Renal cortical epithelial cell (primary cell): Measurements from ENCODE around the gene ZDHHC5. TPM values are rescaled to one million over a fixed set of nuclear protein-coding genes. Genes with fewer than 3 reads are reported as not detected.

Experiments used
- DNase-seq: peaks from one replicate; pipeline ENCODE4 v3.0.0-alpha.2; 2011; ENCODE audit warnings: low read depth
- total RNA-seq: library from RNA; depleted of rRNA; stranded (reverse); fragments of >200 nt; gene quantifications from 2 replicates; pipeline ENCODE4 v1.2.3, GENCODE V29; 2014

The ZDHHC5 gene
- total RNA-seq, 1 donor from 2014 or later, result 79.9 TPM

- DNase-seq, result no peak
These were observed 61.6 kb downstream of the ZDHHC5 start for GRCh38 chr11:57729479-57729878.

GRCh38 chr11:57732661-57733060 lies 64.7 kb downstream of the ZDHHC5 start:
- DNase-seq, result no peak

- DNase-seq, result no peak
These were observed 67.8 kb downstream of the ZDHHC5 start for GRCh38 chr11:57735619-57736298.

DNA sequence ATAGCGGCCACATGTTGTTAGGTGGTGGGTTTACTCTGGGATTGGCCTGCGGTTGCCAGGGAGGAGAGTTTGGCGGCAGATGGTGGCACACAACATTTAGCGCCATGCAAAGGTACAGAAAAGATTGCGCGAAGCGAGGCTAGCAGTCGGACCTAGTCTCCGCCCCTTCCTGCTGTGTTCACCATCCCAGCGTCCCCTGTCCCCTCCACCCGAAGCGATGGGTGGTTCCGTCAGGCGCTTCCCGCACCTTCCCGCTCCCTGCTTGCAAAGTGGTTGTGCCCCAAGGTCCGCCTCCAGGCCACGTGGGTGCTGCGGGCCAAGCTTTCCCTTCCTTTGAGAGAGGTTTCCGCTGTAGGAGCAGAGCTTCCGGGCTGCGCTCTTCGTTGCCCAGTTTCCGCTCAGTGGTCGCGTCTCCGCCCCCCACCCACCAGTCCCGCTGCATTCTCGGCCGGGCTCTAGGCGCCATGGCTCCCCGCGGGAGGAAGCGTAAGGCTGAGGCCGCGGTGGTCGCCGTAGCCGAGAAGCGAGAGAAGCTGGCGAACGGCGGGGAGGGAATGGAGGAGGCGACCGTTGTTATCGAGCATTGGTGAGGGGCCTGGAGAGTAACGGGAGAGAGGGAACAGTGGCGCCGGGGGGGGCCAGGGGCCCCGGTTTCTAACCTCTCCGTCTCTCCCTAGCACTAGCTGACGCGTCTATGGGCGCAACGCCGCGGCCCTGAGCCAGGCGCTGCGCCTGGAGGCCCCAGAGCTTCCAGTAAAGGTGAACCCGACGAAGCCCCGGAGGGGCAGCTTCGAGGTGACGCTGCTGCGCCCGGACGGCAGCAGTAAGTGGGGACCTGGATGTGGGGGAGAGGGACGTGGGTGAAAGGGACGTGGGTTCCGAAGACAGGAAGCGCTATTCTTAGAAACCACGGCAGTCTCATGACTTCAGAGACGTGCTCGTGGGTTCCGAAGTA lies 73.5 kb downstream of the ZDHHC5 start, which contains the start of gene SELENOH:
SELENOH (plus strand) TSS at position 360 of the 955 bp plus-strand sequence; CDS start at position 465, 105 bp downstream.
- DNase-seq, result peak; percentile 90

DNA sequence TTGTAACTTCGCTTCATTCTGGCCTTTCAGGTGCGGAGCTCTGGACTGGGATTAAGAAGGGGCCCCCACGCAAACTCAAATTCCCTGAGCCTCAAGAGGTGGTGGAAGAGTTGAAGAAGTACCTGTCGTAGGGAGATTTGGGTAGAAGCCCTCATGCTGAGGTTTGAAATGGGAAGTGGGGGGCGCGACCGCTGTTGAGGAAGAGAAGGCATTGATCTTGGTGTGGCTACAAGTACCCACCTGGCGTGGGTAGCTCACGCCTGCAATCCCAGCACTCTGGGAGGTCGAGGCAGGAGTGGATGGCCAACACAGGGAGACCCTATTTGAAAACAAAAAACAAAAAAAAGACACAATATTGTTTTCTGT lies 74.2 kb downstream of the ZDHHC5 start:
- no peak for DNase-seq

DNA sequence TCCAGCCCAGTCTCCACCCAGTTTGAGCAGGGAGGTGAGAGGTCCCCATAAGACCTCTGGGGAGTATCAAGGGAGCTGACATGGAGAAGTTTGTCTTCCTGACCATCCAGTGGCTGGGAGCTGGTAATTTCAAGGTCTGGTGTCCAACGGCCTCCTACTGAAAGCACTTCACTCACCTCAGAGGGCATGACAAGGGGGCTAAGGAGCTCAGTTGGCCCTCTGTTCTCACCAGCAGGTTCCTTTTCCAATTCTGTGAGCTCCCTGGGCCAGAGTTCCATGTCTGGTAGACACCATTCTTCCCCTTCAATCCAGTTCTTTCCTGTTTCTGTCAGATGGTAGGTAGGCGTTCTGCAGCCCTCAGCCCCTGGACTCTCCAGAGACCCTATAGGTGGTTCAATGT lies 76.4 kb downstream of the ZDHHC5 start:
- no peak for DNase-seq

DNA sequence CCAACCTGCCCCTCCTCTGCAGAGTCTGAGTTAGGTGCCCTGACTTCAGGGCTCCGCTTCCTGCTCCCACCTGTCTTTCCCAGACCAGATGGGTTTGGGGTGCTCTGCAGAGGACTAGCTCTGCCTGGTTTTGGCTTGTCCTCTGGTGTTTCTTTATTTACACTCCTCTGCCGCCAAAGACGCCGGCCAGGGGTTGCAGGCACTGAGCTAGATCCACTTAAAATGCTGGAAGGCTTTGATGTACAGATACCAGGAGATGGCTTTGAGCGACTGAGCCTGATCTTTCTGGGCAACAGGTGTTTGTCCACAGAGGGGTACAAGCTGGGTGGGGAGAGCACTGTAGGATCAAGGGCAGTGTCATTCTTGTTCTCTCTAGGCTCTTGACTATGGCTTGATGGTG lies 77.3 kb downstream of the ZDHHC5 start:
- DNase-seq, result no peak

- DNase-seq, result no peak
These were observed 79.0 kb downstream of the ZDHHC5 start for GRCh38 chr11:57746920-57747319.

Other genes with a start within 250 kb of the ZDHHC5 start
- gene SLC43A3, start 241.0 kb upstream of the ZDHHC5 start, total RNA-seq, result 46.4 and 47.9 TPM in 2 replicates
- gene RTN4RL2, start 207.6 kb upstream of the ZDHHC5 start, total RNA-seq, result 0.05 TPM in 1 of 2 replicates, not detected in the other
- gene SLC43A1, start 152.4 kb upstream of the ZDHHC5 start, total RNA-seq, result 1.2 TPM in 2 replicates
- 16.6 and 59.0 TPM in 2 replicates for gene TIMM10, start 137.4 kb upstream of the ZDHHC5 start, total RNA-seq
- gene SMTNL1, start 130.5 kb upstream of the ZDHHC5 start, total RNA-seq, result not detected in 2 replicates
- gene UBE2L6, start 100.4 kb upstream of the ZDHHC5 start, total RNA-seq, result 24.7 and 38.3 TPM in 2 replicates
- 4.2 and 61.4 TPM in 2 replicates for gene SERPING1, start 70.4 kb upstream of the ZDHHC5 start, total RNA-seq
- gene YPEL4, start 18.2 kb upstream of the ZDHHC5 start, total RNA-seq, result 0.35 TPM in 1 of 2 replicates, not detected in the other
- gene CLP1, start 10.4 kb upstream of the ZDHHC5 start, total RNA-seq, result 20.3 and 34.6 TPM in 2 replicates
- gene MED19, start 44.1 kb downstream of the ZDHHC5 start, total RNA-seq, result 11.5 and 16.1 TPM in 2 replicates
- 61.1 and 78.2 TPM in 2 replicates for gene TMX2, start 44.5 kb downstream of the ZDHHC5 start, total RNA-seq
- 48.1 and 94.8 TPM in 2 replicates for gene SELENOH, start 73.4 kb downstream of the ZDHHC5 start, total RNA-seq
- not detected in 2 replicates for gene BTBD18, start 83.7 kb downstream of the ZDHHC5 start, total RNA-seq
- 157 and 260 TPM in 2 replicates for gene CTNND1, start 93.7 kb downstream of the ZDHHC5 start, total RNA-seq